Umbilical cord (tissue), 2 donors: Measurements from ENCODE around the gene TRIP6. TPM values are rescaled to one million over a fixed set of nuclear protein-coding genes. Genes with fewer than 3 reads are reported as not detected.
A peak's percentile ranks its signal among the peaks of the same experiment; 100 is the strongest.
"Not testable (repeated sequence)": the region's sequence is repeated elsewhere in the genome, so short reads cannot be mapped to it uniquely, and the experiment has no call there.

Experiments
- DNase-seq: peaks from one replicate; pipeline ENCODE4 v3.0.0-alpha.2; 2015; ENCODE audit warnings: low spot score
- total RNA-seq: library from RNA; depleted of rRNA; stranded (reverse); fragments of >200 nt; gene quantifications from one replicate; pipeline ENCODE4 v1.2.3, GENCODE V29; 2014; ENCODE audit warnings: low replicate concordance; ENCODE audit not compliant: insufficient read depth

TRIP6 gene
- total RNA-seq, 1 donor from 2014 or later: 45.5 TPM

DNA sequence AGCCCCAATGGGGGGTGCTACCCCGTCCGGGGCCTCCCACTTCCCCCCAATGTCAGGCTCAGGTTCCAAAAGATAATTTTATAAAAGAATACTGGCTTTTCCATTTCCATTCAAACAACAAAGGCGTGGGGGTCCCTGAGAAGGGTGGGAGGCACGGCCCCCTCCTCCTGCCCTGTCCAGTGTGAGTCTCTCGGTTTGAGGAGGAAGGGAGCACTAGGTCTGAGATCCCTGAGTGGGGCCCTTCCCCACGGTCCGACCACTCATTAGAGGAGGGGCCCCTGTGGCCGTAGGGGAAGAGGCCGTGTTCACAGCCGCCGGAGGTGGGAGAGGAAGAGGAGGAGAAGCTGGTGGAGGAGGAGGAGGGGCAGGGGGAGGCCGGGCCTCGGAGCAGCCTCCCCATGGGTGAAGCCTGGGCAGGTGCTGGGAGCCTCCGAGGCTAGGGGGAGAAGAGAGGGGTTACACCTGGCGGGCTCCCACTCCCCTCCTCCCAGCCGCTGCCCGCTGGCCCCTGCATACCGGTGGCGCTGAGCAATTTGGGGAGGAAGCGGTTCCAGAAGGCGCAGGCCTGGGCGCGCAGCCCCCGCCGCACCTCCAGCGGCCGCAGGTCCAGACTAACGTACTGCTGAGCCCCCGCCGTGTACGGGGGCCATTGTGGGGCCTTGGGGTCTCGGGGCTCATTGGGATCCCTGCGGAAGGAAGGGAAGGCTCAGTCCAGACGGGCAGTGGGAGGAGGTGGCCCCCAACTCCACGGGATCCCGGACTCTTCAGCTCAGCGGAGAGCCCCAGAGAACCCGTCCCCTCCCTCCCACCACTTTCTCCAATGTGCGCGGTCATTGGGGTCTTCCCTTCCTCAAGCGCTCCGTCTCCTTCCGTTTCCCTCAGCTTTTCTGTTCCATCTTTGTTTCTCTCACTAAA, 23.7 kb downstream of the TRIP6 start:
- peak; percentile 54 for DNase-seq

DNA sequence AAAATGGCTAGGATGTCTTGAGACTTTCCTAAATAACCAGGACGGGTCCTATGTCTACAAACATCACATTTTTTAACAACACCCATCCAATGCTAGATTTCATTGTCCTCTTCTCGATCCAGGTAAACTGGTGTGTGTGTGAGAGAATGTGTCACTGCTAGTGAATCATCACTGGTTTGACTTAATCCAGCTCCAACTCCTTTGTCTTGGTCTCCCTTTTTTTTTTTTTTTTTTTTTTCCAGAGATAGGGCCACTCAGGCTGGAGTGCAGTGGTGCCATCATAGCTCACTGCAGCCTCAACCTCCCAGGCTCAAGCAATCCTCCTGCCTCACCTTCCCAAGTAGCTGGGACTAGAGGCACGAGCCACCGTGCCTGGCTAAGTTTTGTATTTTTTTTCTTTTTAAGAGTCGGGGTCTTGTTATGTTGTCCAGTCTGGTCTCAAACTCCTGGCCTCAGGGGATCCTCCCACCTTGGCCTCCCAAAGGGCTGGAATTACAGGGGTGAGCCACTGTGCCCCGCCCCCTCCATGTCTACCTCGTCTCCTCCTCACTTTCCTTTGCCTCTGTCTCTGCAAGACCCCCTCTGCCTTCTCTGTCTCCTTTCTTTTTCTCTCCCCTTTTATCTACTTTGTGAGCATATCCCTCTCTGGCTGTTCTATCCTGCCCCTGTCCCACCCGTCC, 24.5 kb downstream of the TRIP6 start:
- no peak for DNase-seq

DNA sequence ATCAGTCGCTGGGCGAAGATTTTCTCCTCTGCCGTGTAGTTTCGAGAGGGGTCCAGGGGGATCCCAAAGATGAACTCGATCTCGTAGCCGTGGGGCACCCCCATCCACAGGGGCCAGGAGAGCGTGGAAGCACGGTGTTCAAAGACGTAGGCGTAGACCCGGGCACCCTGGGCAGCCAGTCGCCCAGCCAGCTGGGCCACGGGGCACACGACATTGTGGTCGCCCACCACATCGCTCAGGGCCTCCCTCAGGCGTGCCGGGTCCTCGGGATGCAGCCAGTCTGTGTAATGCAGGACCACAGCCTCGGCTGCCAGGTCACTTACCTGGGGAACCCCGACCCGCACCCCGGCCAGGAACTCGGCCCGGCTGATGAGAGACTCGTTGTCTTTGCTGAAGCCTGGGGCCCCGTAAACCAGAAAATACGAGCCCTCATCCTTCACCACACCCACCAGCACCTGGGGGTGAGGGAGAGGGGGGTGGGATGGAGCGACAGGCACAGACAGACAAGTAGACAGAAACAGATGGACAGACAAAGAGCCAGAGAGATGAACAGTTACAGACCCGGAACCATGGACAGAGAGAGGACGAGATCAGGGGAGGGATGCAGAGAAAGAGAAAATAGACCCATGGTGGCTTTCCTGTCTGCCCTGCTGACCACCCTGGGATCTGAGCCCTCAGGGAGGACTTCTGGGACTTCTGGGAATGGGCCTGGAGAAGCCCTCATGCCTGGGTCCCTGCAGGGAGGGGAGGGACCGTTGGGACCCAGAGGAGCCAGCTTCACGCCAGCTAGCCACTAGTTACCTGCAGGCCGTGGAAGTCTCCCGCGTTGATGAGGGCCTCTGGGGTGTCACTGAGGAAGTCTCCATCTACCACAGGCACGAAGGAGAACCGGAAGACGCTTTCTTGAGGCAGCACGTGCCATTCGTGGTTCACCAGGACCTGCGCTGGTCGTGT, 25.5 kb downstream of the TRIP6 start:
- DNase-seq: no peak

DNA sequence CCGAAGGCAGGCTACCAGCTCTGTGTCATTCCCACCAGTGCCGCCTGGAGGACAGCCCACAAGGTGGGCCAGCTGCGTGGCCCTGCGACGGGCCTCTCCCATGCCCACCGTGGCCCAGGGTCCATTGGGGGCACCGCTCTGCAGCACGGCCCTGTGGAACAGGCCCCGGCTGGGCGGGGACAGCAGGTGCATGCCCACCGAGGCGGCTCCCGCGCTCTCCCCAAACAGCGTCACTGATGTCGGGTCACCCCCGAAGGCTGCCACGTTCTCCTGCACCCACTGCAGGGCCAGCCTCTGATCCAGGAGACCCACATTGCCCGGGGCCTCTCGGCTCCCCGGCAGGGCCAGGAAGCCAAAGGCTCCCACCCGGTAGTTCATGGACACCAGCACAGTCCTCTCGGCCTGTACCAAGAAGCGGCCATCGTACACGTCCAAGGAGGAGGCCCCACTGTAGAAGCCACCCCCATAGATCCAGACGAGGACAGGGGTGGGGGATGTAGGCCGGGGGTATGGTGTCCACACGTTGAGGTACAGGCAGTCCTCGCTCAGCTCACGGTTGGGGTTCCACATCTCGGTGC, 26.2 kb downstream of the TRIP6 start:
- no peak for DNase-seq

DNA sequence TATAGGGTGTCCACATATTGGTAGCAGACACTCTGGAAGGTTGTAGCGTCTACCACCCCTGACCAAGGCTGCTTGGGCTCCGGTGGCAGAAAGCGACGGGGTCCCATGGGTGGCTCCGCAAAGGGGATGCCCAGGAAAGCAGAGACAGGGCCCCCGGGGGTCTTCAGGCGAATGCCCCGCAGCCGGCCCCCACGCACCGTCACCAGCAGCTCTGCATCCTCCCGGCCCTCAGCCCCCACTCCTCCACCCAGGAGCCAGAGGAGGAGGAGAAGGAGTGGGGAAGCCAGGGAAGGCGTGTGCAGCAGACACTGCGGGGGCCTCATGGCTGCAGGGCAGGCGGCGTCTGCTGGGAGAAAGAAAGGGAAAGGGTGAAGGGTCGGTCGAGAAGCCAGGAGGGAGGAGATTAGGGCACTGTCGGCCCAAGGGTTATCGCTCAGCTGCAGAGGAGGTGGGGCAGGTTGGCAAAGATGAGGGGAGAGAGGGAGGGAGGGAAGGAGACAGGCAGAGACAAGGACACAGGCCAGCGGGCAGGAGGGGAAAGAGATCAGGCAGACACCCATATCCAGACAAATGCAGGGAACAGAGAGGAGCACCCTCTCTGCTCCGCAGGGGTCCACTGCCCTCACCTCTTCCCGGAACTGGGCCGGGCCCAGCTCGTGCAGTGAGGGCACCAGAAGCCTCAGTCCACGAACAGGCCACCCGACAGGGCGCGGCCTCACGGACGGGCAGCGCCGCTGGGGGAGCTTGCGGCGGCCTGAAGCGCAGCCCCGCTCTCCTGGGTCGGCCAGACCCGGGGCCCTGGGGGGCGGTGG, 26.9 kb downstream of the TRIP6 start:
- DNase-seq: no peak

DNA sequence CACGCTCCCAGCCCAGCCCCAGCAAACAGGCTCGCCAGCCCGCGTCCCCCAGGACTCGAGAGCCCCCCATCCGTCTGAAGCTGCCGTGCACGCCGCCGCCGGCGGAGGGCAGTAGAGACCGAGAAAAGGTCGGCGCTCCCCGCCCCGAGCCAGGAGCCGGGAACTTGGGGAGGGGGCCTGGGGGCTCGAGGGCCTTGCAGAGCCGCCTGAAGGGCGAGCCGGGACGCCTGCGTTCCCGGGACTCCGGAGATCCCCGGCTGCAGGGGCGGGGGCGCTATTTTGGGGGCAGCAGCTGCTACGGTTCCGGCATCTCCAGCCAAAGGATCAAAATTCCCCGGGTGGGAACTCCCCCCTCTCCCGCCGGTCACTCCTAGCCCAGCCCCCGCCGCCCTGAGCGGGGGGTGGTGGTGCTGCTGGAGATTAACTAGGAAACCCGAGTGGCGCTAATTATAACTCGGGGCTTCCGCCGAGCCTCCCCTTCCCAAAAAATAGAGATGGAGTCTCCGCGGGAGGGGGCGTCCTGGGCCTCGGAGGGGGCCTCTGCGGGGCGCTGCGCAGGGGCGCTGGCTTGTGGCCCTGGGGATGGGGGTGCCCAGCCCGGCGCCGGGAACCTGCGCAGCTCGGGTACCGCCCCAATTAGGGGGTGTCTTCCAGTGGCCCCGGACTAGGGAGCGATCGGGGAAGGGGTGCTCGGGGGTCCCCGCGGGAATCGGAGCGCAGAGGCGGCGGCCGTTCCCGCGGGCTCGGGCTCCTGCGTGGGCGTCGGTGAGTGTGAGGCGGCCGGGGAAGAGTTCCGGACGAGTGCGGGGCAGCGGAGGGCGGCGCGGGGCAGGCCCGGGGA, 27.9 kb downstream of the TRIP6 start:
- no peak for DNase-seq

DNA sequence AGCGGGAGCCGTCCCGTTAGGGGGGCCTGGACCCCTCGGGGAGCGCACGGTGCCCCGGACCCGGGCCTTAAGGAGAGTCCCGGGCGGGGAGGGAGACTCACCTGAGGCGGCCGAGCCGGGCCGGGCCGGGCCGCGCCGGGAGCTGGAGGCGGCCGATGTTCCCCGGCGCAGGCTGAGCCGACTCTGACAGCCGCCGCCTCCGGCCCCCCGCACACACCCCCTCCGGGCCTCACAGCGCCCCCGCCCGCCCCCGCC, 28.4 kb downstream of the TRIP6 start, which contains the start of gene ACHE:
Gene ACHE (minus strand): TSS at position 188 of the 255 bp plus-strand sequence. CDS start 1,656 bp downstream, outside the sequence.
- DNase-seq: no peak

DNA sequence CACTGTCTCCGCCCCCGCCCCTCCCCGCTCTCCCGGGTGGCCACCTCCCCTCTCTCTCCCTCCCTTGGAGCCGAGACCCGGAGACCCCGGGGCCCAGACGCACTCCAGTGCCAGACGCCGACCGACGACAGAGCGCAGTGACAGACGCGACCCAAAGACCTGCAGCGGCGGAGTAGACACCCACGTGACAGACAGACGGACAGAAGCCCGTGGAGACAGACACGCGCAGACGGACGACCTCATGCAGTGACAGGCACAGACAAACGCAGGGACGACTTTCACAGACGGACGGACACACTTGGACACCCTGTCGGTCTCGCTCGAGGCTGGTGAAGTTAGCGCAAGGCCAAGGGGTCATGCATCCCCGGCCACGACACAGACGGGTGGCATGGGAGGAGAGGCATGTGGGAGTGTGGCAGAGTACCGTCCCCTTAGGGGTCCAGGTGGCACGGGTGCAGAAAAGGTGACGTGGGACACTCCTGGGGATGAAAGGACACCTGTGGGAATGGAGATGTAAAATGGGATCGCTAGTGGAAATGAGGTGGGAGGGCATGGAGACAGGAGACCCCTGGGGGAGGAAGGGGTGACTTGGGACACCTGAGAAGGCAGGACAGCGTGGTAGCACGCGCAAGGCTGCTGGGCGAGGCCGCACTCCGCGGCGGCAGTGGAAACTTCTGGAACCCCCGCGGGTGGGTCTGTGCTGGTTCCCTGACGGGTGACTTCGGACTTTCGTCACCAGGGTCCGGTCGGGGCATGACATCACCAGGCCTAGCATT, 29.0 kb downstream of the TRIP6 start:
- DNase-seq: no peak

DNA sequence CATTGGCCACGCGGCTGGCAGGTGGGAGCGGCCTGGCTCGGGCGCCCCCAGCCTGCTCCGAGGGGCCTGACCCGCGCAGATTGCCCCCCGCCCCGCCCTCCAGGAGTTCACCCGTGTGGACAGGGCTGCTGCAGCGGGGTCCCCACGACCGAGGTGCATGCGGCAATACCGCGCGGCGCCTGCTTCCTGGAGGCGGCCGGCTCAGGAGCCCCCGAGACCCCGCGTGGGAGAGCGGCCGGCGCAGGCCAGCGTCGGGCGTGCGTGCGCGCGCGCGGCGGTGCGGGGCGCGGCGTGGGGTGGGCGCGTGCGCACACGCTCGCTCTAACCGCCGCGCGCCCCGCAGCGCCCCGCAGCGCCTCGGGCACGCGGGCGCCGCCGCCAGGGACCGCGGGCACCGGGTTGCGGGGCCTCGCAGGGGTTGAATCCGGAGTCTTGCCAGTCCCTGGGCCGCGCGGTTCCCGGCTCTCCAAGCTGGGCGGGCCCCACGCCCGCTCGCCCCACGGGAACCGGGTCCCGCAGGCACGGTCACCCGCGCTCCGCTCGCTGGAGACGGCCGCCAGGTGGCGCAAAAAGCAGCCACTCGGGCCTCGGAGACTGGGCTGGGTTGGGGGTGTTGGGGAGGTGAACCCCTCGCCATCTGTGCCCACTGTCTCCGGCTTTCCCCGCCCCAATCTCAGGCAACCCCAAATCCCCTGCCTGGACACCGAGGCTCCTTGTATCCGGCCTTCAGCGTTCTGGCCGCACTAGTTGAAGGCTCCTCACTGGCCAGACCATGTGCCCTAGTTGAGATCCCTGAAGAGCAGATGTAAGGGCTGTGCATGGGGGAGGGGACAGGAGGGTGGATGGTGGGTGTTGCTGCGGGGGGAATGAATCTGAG, 29.8 kb downstream of the TRIP6 start:
- DNase-seq: no peak

DNA sequence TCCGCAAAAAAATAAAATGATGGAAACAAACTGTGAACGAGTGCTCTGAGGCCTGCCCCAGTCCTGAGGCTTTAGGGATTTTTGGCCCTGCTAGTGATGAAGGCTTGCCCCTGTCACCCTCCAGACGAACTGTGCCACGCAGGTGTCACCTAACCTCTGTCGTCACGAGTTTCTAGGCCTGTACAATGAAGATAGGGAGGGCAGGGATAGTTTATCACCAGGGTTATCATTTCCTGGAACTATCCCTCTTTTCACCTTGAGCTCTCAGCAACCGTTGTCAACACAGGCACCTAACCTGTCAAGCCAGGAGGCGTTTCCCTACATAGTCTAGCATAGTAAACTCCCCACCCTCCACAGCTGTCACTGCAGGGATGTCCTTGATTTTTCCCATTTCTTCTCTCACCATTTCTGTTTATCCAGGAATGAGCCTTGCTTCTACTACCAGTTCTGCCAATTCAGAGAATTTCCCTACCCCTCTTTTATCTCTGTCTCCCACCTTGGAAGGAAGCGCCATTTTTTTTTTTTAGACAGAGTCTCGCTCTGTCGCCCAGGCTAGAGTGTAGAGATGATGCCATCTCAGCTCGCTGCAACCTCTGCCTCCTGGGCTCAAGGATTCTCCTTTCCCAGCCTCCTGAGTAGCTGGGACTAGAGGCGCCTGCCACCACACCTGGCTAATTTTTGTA, 30.7 kb downstream of the TRIP6 start:
- DNase-seq: no peak

DNA sequence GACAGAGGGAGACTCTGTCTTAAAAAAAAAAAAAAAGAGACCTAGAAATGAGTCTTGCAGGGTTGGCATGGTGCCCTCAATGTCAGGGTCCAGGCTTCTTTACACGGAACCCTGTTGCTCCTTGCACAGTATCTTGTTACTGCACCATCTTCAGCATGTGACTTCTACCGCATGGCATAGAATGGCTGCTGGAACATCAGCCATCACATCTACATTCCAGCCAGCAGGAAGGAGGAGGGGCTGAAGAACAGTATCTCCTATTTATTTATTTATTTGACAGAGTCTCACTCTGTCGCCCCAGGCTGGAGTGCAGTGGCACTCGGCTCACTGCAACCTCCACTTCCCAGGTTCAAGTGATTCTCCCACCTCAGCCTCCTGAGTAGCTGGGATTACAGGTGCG, 32.2 kb downstream of the TRIP6 start:
- no peak for DNase-seq

DNA sequence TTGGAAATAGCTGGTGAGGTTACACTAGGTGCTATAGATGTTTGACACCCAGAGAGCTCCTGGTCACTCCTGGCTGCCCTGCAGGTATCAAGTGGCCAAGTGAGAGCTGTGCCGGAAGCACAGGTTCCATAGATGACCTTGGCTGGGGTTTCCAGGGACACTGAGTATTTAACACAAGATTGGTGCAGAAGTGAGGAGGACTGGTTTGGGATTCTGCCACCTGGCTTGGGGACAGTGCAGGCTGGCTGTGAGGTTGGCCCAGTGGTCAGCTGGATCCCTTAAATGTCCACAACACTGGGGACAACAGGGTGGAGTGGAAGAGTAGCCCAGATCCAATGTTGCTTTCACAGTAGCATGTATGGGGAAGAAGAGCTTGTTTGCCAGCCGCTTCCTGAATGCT, 33.8 kb downstream of the TRIP6 start:
- no peak for DNase-seq

DNA sequence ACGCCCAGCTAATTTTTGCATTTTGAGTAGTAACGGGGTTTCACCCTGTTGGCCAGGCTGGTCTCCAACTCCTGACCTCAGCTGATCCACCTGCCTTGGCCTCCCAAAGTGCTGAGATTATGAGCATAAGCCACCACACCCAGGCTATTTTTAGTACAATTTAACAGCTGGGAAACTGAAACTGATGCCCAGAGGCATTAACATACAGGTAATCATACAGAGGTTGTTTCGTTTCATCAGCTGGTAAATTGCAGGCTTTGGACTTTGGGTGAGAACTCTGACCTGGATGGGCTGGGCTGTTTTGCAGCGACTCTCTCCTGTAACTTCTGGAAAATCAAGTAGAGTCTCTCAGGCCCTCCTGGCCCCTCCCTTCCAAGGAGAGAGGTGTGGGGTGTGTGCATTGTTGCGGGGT, 34.7 kb downstream of the TRIP6 start:
- no peak for DNase-seq

DNA sequence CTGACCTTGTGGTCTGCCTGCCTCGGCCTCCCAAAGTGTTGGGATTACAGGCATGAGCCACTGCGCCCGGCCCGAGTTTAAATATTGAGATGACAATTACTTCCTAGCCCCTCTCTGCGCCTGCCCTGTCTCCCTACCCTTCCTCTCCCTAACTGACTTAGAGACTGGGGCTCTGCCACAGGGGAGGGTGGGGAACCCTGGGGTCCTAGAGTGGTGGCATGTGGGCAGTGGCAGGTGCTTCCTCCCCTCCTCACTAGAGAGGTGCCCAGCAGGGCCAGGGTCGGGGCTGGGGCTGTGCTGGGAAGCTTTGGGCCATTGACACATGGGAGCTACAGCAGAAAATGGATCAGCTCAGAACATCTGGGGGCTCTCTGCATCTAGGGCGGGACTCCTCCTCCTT, 35.5 kb downstream of the TRIP6 start:
- DNase-seq: no peak

DNA sequence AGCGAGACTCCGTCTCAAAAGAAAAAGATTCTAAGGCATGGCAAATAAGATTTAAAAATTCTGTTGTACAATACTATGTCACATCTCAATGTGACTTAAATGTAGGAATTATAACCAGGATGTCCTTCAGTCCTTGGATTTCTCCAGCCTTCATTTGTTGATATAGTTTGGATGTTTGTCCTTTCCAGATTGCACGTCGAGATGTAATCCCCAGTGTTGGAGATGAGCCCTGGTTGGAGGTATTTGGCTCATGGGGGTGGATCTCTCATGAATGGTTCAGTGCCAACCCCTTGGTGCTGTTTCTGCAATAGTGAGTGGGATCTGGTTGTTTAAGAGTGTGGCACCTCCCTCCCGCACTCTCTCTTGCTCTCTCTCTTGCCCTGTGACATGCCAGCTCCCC, 41.3 kb downstream of the TRIP6 start:
- no peak for DNase-seq

DNA sequence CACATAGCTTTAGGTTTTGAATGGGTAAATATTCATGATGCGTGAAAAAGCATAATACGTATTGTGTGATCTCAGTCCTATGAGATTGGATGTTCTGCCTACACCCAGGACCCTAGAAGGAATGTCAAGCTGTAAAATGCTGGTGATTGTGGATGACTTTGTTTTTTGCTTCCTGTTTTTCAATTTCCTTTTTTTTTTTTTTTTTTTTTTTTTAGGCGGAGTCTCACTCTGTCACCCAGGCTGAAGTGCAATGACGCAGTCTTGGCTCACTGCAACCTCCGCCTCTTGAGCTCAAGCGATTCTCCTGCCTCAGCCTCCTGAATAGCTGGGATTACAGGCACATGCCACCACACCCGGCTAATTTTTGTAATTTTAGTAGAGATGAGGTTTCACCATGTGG, 43.3 kb downstream of the TRIP6 start:
- not testable (repeated sequence) for DNase-seq

DNA sequence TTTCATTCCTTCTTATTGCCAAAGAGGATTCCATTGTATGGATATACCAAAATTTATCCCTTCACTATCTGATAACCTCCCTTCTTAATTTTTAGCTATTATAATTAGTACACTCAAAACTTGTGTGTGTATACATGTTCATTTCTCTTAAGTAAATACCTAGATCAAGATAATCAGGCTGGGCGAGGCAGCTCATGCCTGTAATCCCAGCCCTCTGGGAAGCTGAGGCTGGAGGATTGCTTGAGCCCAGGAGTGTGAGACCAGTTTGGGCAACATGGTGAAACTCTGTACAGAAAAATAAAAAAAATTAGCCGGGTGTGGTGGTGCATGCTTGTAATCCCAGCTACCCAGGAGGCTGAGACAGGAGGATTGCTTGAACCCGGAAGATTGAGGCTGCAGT, 44.3 kb downstream of the TRIP6 start:
- no peak for DNase-seq
